ENCODE results near the gene IGDCC3.
A peak's percentile ranks its signal among the peaks of the same experiment; 100 is the strongest.

The IGDCC3 gene

GRCh38 chr15:65306551-65306950 is 71.3 kb downstream of the IGDCC3 start:
- H3K9ac ChIP-seq (ENCODE audit: low read length): no peak overlapping the region
- peak; percentile 13 for DNase-seq
- H3K27me3 ChIP-seq (ENCODE audit: control insufficient read depth in 1 of 2, insufficient read depth in 1 of 2, low read length in 2 of 2): no peaks in the 10 kb centered on the region
- H3K18ac ChIP-seq (ENCODE audit: low read depth in 1 of 2, low read length in 2 of 2): no peak overlapping the region
- no peak overlapping the region for H3K4me2 ChIP-seq (ENCODE audit: low read length, poor library complexity, severe bottlenecking)
- H3K23ac ChIP-seq (ENCODE audit: low read length in 2 of 2): no peak overlapping the region
- H2BK120ac ChIP-seq (ENCODE audit: low read depth, low read length): no peak overlapping the region
- H2BK15ac ChIP-seq (ENCODE audit: low read depth, poor library complexity, severe bottlenecking): no peak overlapping the region
- no peaks in the 10 kb centered on the region for H3K79me1 ChIP-seq (replicated peaks; ENCODE audit: low read length, poor library complexity, severe bottlenecking)
- H3K4me3 ChIP-seq (ENCODE audit: insufficient read depth in 1 of 2, low read depth in 1 of 2, low read length in 2 of 2): no peak overlapping the region
- peaks cover 0 to 1% of the 10 kb centered on the region in 2 experiments for H3K36me3 ChIP-seq (ENCODE audit: control insufficient read depth in 1 of 2, insufficient read depth in 2 of 2, low read depth in 1 of 2, low read length in 2 of 2)
- no peak overlapping the region for H2AFZ ChIP-seq (ENCODE audit: low read depth, low read length)
- no peak overlapping the region for H2BK5ac ChIP-seq (ENCODE audit: low read depth, low read length, poor library complexity, severe bottlenecking)
- H4K8ac ChIP-seq (ENCODE audit: low read length): no peak overlapping the region
- no peak overlapping the region for H3K14ac ChIP-seq (ENCODE audit: low read length in 2 of 2)
- H3K9me3 ChIP-seq (ENCODE audit: control insufficient read depth, low read length): no peaks in the 10 kb centered on the region
- no peak overlapping the region for H3K4ac ChIP-seq (ENCODE audit: low read depth in 1 of 2, low read length in 2 of 2)
- H2BK12ac ChIP-seq (ENCODE audit: low read length in 2 of 2): no peak overlapping the region
- peaks cover 7% of the 10 kb centered on the region for H3K4me1 ChIP-seq (ENCODE audit: control insufficient read depth, insufficient read depth, low read depth, low read length)
- no peak overlapping the region for H4K91ac ChIP-seq (ENCODE audit: low read length)
- H2AK5ac ChIP-seq (ENCODE audit: low read length, severe bottlenecking): no peak overlapping the region
- no peak overlapping the region for H3K27ac ChIP-seq (ENCODE audit: low read length, poor library complexity, severe bottlenecking)

- Histone ChIP-seq H3K79me1 (replicated peaks; ENCODE audit: low read length, poor library complexity, severe bottlenecking) (no peaks in the 10 kb centered on the region), H4K91ac (ENCODE audit: low read length) (no peak overlapping the region), H3K18ac (ENCODE audit: low read depth in 1 of 2, low read length in 2 of 2) (no peak overlapping the region), H2AK5ac (ENCODE audit: low read length, severe bottlenecking) (no peak overlapping the region), H3K9ac (ENCODE audit: low read length) (no peak overlapping the region), H3K9me3 (ENCODE audit: control insufficient read depth, low read length) (no peaks in the 10 kb centered on the region), H2BK5ac (ENCODE audit: low read depth, low read length, poor library complexity, severe bottlenecking) (no peak overlapping the region), H2BK15ac (ENCODE audit: low read depth, poor library complexity, severe bottlenecking) (no peak overlapping the region), H3K23ac (ENCODE audit: low read length in 2 of 2) (no peak overlapping the region), H3K4me2 (ENCODE audit: low read length, poor library complexity, severe bottlenecking) (no peak overlapping the region), H3K36me3 (ENCODE audit: control insufficient read depth in 1 of 2, insufficient read depth in 2 of 2, low read depth in 1 of 2, low read length in 2 of 2) (peaks cover 0 to 3% of the 10 kb centered on the region in 2 experiments), H2AFZ (ENCODE audit: low read depth, low read length) (no peak overlapping the region), H3K27ac (ENCODE audit: low read length, poor library complexity, severe bottlenecking) (no peak overlapping the region), H3K14ac (ENCODE audit: low read length in 2 of 2) (no peak overlapping the region), H4K8ac (ENCODE audit: low read length) (no peak overlapping the region), H2BK12ac (ENCODE audit: low read length in 2 of 2) (no peak overlapping the region), H3K27me3 (ENCODE audit: control insufficient read depth in 1 of 2, insufficient read depth in 1 of 2, low read length in 2 of 2) (no peaks in the 10 kb centered on the region), H3K4ac (ENCODE audit: low read depth in 1 of 2, low read length in 2 of 2) (no peak overlapping the region), H2BK120ac (ENCODE audit: low read depth, low read length) (no peak overlapping the region), H3K4me3 (ENCODE audit: insufficient read depth in 1 of 2, low read depth in 1 of 2, low read length in 2 of 2) (no peak overlapping the region), H3K4me1 (ENCODE audit: control insufficient read depth, insufficient read depth, low read depth, low read length) (peaks cover 7% of the 10 kb centered on the region)
- no CpG with 5 or more reads among the region's 3 CpGs for WGBS
- peak; percentile 74 for DNase-seq
Measured at GRCh38 chr15:65305776-65306175, 72.0 kb downstream of the IGDCC3 start.

- H4K91ac ChIP-seq (ENCODE audit: low read length): no peak overlapping the region
- H3K36me3 ChIP-seq (ENCODE audit: control insufficient read depth in 1 of 2, insufficient read depth in 2 of 2, low read depth in 1 of 2, low read length in 2 of 2): peaks cover 0 to 3% of the 10 kb centered on the region in 2 experiments
- peak overlapping the region in 1 of 2 experiments; percentile 47 for H3K4me3 ChIP-seq (ENCODE audit: insufficient read depth in 1 of 2, low read depth in 1 of 2, low read length in 2 of 2)
- peak; percentile 99 for DNase-seq
- H3K9me3 ChIP-seq (ENCODE audit: control insufficient read depth, low read length): no peaks in the 10 kb centered on the region
- peak overlapping the region; percentile 43 for H3K4me2 ChIP-seq (ENCODE audit: low read length, poor library complexity, severe bottlenecking)
- no peak overlapping the region for H2BK12ac ChIP-seq (ENCODE audit: low read length in 2 of 2)
- peaks cover 7% of the 10 kb centered on the region for H3K4me1 ChIP-seq (ENCODE audit: control insufficient read depth, insufficient read depth, low read depth, low read length)
- H3K27ac ChIP-seq (ENCODE audit: low read length, poor library complexity, severe bottlenecking): peak overlapping the region; percentile 58
- no peaks in the 10 kb centered on the region for H3K79me1 ChIP-seq (replicated peaks; ENCODE audit: low read length, poor library complexity, severe bottlenecking)
- peak overlapping the region in 1 of 2 experiments; percentile 52 for H3K18ac ChIP-seq (ENCODE audit: low read depth in 1 of 2, low read length in 2 of 2)
- H3K23ac ChIP-seq (ENCODE audit: low read length in 2 of 2): no peak overlapping the region
- H2BK5ac ChIP-seq (ENCODE audit: low read depth, low read length, poor library complexity, severe bottlenecking): no peak overlapping the region
- no peak overlapping the region for H2BK15ac ChIP-seq (ENCODE audit: low read depth, poor library complexity, severe bottlenecking)
- H2AK5ac ChIP-seq (ENCODE audit: low read length, severe bottlenecking): no peak overlapping the region
- H2BK120ac ChIP-seq (ENCODE audit: low read depth, low read length): no peak overlapping the region
- no peak overlapping the region for H3K4ac ChIP-seq (ENCODE audit: low read depth in 1 of 2, low read length in 2 of 2)
- no peak overlapping the region for H2AFZ ChIP-seq (ENCODE audit: low read depth, low read length)
- no peaks in the 10 kb centered on the region for H3K27me3 ChIP-seq (ENCODE audit: control insufficient read depth in 1 of 2, insufficient read depth in 1 of 2, low read length in 2 of 2)
- 63% methylated on average over 14 of the region's 14 CpGs for WGBS
- peak overlapping the region; percentile 97 for H3K9ac ChIP-seq (ENCODE audit: low read length)
- H4K8ac ChIP-seq (ENCODE audit: low read length): no peak overlapping the region
- H3K14ac ChIP-seq (ENCODE audit: low read length in 2 of 2): no peak overlapping the region
Measured at GRCh38 chr15:65305150-65305758, 72.5 kb downstream of the IGDCC3 start.

- DNase-seq: peak; percentile 100
- Histone ChIP-seq H3K27ac (ENCODE audit: low read length, poor library complexity, severe bottlenecking) (peak within 1 kb of the TSS; percentile 95), H3K14ac (ENCODE audit: low read length in 2 of 2) (peak within 1 kb of the TSS in 1 of 2 experiments; percentile 41), H2BK120ac (ENCODE audit: low read depth, low read length) (peak within 1 kb of the TSS; percentile 93), H2BK15ac (ENCODE audit: low read depth, poor library complexity, severe bottlenecking) (peak within 1 kb of the TSS; percentile 80), H3K4me2 (ENCODE audit: low read length, poor library complexity, severe bottlenecking) (peak within 1 kb of the TSS; percentile 96), H3K27me3 (ENCODE audit: control insufficient read depth in 1 of 2, insufficient read depth in 1 of 2, low read length in 2 of 2) (no peaks in the 10 kb centered on the region), H3K9ac (ENCODE audit: low read length) (peak within 1 kb of the TSS; percentile 97), H2AFZ (ENCODE audit: low read depth, low read length) (peak within 1 kb of the TSS; percentile 69), H2BK12ac (ENCODE audit: low read length in 2 of 2) (peak within 1 kb of the TSS in 1 of 2 experiments; percentile 66), H3K79me1 (replicated peaks; ENCODE audit: low read length, poor library complexity, severe bottlenecking) (no peaks in the 10 kb centered on the region), H2BK5ac (ENCODE audit: low read depth, low read length, poor library complexity, severe bottlenecking) (no peak within 1 kb of the TSS), H4K91ac (ENCODE audit: low read length) (peak within 1 kb of the TSS; percentile 25), H2AK5ac (ENCODE audit: low read length, severe bottlenecking) (no peak within 1 kb of the TSS), H3K18ac (ENCODE audit: low read depth in 1 of 2, low read length in 2 of 2) (peak within 1 kb of the TSS; percentile 52 to 79), H3K23ac (ENCODE audit: low read length in 2 of 2) (no peak within 1 kb of the TSS), H3K4me1 (ENCODE audit: control insufficient read depth, insufficient read depth, low read depth, low read length) (peaks cover 5% of the 10 kb centered on the region), H3K4ac (ENCODE audit: low read depth in 1 of 2, low read length in 2 of 2) (peak within 1 kb of the TSS; percentile 51 to 69), H4K8ac (ENCODE audit: low read length) (peak within 1 kb of the TSS; percentile 35), H3K36me3 (ENCODE audit: control insufficient read depth in 1 of 2, insufficient read depth in 2 of 2, low read depth in 1 of 2, low read length in 2 of 2) (peaks cover 0 to 3% of the 10 kb centered on the region in 2 experiments), H3K9me3 (ENCODE audit: control insufficient read depth, low read length) (no peaks in the 10 kb centered on the region), H3K4me3 (ENCODE audit: insufficient read depth in 1 of 2, low read depth in 1 of 2, low read length in 2 of 2) (peak within 1 kb of the TSS in 1 of 2 experiments; percentile 78)
- WGBS: 1% methylated on average over 24 of the region's 24 CpGs
Measured at GRCh38 chr15:65304381-65305149, 73.2 kb downstream of the IGDCC3 start, which contains the start of gene RNU5B-1. Gene RNU5B-1, plus strand, starts transcription at chr15:65304677.

Data from mesenchymal stem cell (in vitro differentiated cells and primary cell).